HepG2 (cell line): Measurements from ENCODE around the gene FAHD1. TPM values are rescaled to one million over a fixed set of nuclear protein-coding genes. Genes with fewer than 3 reads are reported as not detected.

Source experiments
- ARNT2 ChIP-seq: sonication (generic); formaldehyde crosslinking; IDR thresholded peaks from 2 replicates; pipeline ENCODE4 v1.8.0; 2022; ENCODE audit warnings: mild to moderate bottlenecking, low read depth, missing genetic modification reagents, moderate library complexity
- CREB3 ChIP-seq: sonication (generic); formaldehyde crosslinking; IDR thresholded peaks from 2 replicates; pipeline ENCODE4 v1.5.0; 2020; ENCODE audit warnings: missing genetic modification reagents
- DMAP1 ChIP-seq: IDR thresholded peaks from 2 replicates; pipeline ENCODE4 v1.6.1; 2016
- ELF4 ChIP-seq: sonication (generic); formaldehyde crosslinking; IDR thresholded peaks from 2 replicates; pipeline ENCODE4 v1.5.0; 2020; ENCODE audit warnings: missing genetic modification reagents, mild to moderate bottlenecking, moderate library complexity, borderline replicate concordance
- FOXK2 ChIP-seq: fragments of 450-650 bp; IDR thresholded peaks from 2 replicates; pipeline ENCODE4 v1.6.1; 2016
- GATAD2A ChIP-seq: IDR thresholded peaks from 2 replicates; pipeline ENCODE4 v1.6.1; 2016
- HNRNPUL1 ChIP-seq: fragments of 200-400 bp; formaldehyde crosslinking; IDR thresholded peaks from 2 replicates; pipeline ENCODE4 v1.6.1; 2017; ENCODE audit warnings: low read depth, mild to moderate bottlenecking, low read length, moderate library complexity
- KDM5A ChIP-seq: fragments of 200-600 bp; sonication (generic); IDR thresholded peaks from 2 replicates; pipeline ENCODE4 v1.7.0; 2018; ENCODE audit warnings: antibody characterized with exemption, mild to moderate bottlenecking, low read length, borderline replicate concordance
- NFE2L1 ChIP-seq: sonication (generic); formaldehyde crosslinking; IDR thresholded peaks from 2 replicates; pipeline ENCODE4 v1.4.0; 2020; ENCODE audit warnings: missing genetic modification reagents, mild to moderate bottlenecking, borderline replicate concordance
- NFKBIZ ChIP-seq: IDR thresholded peaks from 2 replicates; pipeline ENCODE4 v1.6.1; 2018; ENCODE audit warnings: missing genetic modification reagents, missing compliant biosample characterization
- REPIN1 ChIP-seq: sonication (generic); formaldehyde crosslinking; IDR thresholded peaks from 2 replicates; pipeline ENCODE4 v1.8.0; 2022; ENCODE audit warnings: missing genetic modification reagents, low read depth, mild to moderate bottlenecking, borderline replicate concordance
- SP5 ChIP-seq: IDR thresholded peaks from 2 replicates; pipeline ENCODE4 v1.6.1; 2016; ENCODE audit warnings: low read depth, borderline replicate concordance
- TFDP1 ChIP-seq: IDR thresholded peaks from 2 replicates; pipeline ENCODE4 v1.6.1; 2016; ENCODE audit warnings: missing compliant biosample characterization, missing genetic modification reagents, borderline replicate concordance
- WIZ ChIP-seq: sonication (generic); formaldehyde crosslinking; IDR thresholded peaks from 2 replicates; pipeline ENCODE4 v1.5.1; 2020; ENCODE audit warnings: mild to moderate bottlenecking, missing genetic modification reagents
- ZFYVE20 ChIP-seq: sonication (generic); formaldehyde crosslinking; IDR thresholded peaks from 2 replicates; pipeline ENCODE4 v1.8.0; 2023; ENCODE audit warnings: low read depth, mild to moderate bottlenecking, moderate library complexity, missing genetic modification reagents, borderline replicate concordance
- ZKSCAN5 ChIP-seq: sonication (generic); formaldehyde crosslinking; IDR thresholded peaks from 2 replicates; pipeline ENCODE4 v1.5.1; 2020; ENCODE audit warnings: mild to moderate bottlenecking, missing genetic modification reagents
- ZMAT5 ChIP-seq: sonication (generic); formaldehyde crosslinking; IDR thresholded peaks from 2 replicates; pipeline ENCODE4 v1.5.0; 2020; ENCODE audit warnings: mild to moderate bottlenecking, low read depth, missing genetic modification reagents, borderline replicate concordance
- ZNF121 ChIP-seq: sonication (generic); formaldehyde crosslinking; IDR thresholded peaks from 2 replicates; pipeline ENCODE4 v1.5.0; 2020; ENCODE audit warnings: mild to moderate bottlenecking, missing genetic modification reagents
- ZNF138 ChIP-seq: sonication (generic); formaldehyde crosslinking; IDR thresholded peaks from 2 replicates; pipeline ENCODE4 v1.5.0; 2020; ENCODE audit warnings: mild to moderate bottlenecking, low read depth, missing genetic modification reagents
- ZNF512B ChIP-seq: sonication (generic); formaldehyde crosslinking; IDR thresholded peaks from 2 replicates; pipeline ENCODE4 v1.5.1; 2020; ENCODE audit warnings: missing genetic modification reagents, mild to moderate bottlenecking, borderline replicate concordance
- ZNF598 ChIP-seq: sonication (generic); formaldehyde crosslinking; IDR thresholded peaks from 2 replicates; pipeline ENCODE4 v1.5.1; 2020; ENCODE audit warnings: mild to moderate bottlenecking, missing genetic modification reagents, borderline replicate concordance
- ZNF615 ChIP-seq: sonication (generic); formaldehyde crosslinking; IDR thresholded peaks from 2 replicates; pipeline ENCODE4 v1.5.0; 2020; ENCODE audit warnings: mild to moderate bottlenecking, missing genetic modification reagents, borderline replicate concordance
- ZNF761 ChIP-seq: sonication (generic); formaldehyde crosslinking; conservative IDR thresholded peaks from 2 replicates; pipeline ENCODE4 v1.4.0; 2020; ENCODE audit warnings: mild to moderate bottlenecking, missing genetic modification reagents
- ZNF883 ChIP-seq: sonication (generic); formaldehyde crosslinking; IDR thresholded peaks from 2 replicates; pipeline ENCODE4 v1.5.1; 2020; ENCODE audit warnings: mild to moderate bottlenecking, missing genetic modification reagents; ENCODE audit errors: not compliant biosample characterization
- polyA plus RNA-seq, 8 experiments: library from polyadenylated mRNA; depleted of rRNA in 3 of 8; stranded (reverse) in 7 of 8; unstranded in 1 of 8; fragments of >200 nt; fragmentation: Illumina TruSeq in 4 of 8; extraction: Trizol in 4 of 8; gene quantifications; 2 replicates each; pipeline versions ENCODE4 v1.2.1 to v1.2.3, GENCODE V29; 2011 to 2016; ENCODE audit warnings: low read depth in 4 of 8, missing spikeins in 1 of 8, mixed read lengths in 1 of 8; ENCODE audit not compliant: insufficient read depth in 1 of 8
- total RNA-seq, 5 experiments: library from RNA; depleted of rRNA; stranded (reverse); fragments of >200 nt; fragmentation: Illumina TruSeq; extraction: Trizol; gene quantifications; 2 replicates each; pipeline ENCODE4 v1.2.3, GENCODE V29; 2016; ENCODE audit warnings: low read depth in 1 of 5

FAHD1 gene
- total and polyA plus RNA-seq, 2 of the 13 experiments (the other 11 are each of a cell fraction or from before 2014, with no cell fraction given) = 39.0 to 45.3 TPM

GRCh38 chr16:1826691-1827573, at the start of gene FAHD1, which contains the start of gene HAGH (continued):
- 0 out of 2 replicates have a peak, but pooled peaks have one; percentile 16 for TF ChIP-seq CREB3 (CRISPR knock-in tag)
- TF ChIP-seq ZNF121 (CRISPR knock-in tag) = peak; percentile 41; the same call in 1 of the 2 replicates
- peak; percentile 74 for TF ChIP-seq ARNT2
- TF ChIP-seq HNRNPUL1 = no peak
- TF ChIP-seq NFE2L1 (CRISPR knock-in tag) = no peak
- TF ChIP-seq ZKSCAN5 (CRISPR knock-in tag) = 0 out of 2 replicates have a peak, but pooled peaks have one; percentile 46
- TF ChIP-seq DMAP1 (CRISPR knock-in tag) = peak; percentile 96
- peak; percentile 91; the same call in 1 of the 2 replicates for TF ChIP-seq ZNF598
- TF ChIP-seq TFDP1 (CRISPR knock-in tag) = peak; percentile 70; the same call in 1 of the 2 replicates
- peak; percentile 88; the same call in 1 of the 2 replicates for TF ChIP-seq ZNF138
- no peak for TF ChIP-seq ZNF615
- no peak; the same call in 1 of the 2 replicates for TF ChIP-seq ZMAT5 (CRISPR knock-in tag)
- TF ChIP-seq NFKBIZ (CRISPR knock-in tag) = peak; percentile 84; the same call in 1 of the 2 replicates
- peak; percentile 33; the same call in 1 of the 2 replicates for TF ChIP-seq SP5 (CRISPR knock-in tag)
- TF ChIP-seq FOXK2 = no peak
- 0 out of 2 replicates have a peak, but pooled peaks have one; percentile 45 for TF ChIP-seq WIZ (CRISPR knock-in tag)
- peak; percentile 53; the same call in 1 of the 2 replicates for TF ChIP-seq GATAD2A
- peak; percentile 94 for TF ChIP-seq REPIN1 (CRISPR knock-in tag)
- TF ChIP-seq ZNF761 = no peak
- peak; percentile 98 for TF ChIP-seq KDM5A
- no peak for TF ChIP-seq ZNF512B
- peak; percentile 51; the same call in 1 of the 2 replicates for TF ChIP-seq ELF4 (CRISPR knock-in tag)
- 0 out of 2 replicates have a peak, but pooled peaks have one; percentile 73 for TF ChIP-seq ZFYVE20
- peak; percentile 92 for TF ChIP-seq ZNF883
